AG04450 (cell line): ENCODE results near the gene ACTL10. TPM values are rescaled to one million over a fixed set of nuclear protein-coding genes. Genes with fewer than 3 reads are reported as not detected.
"Not testable (repeated sequence)": the region's sequence is repeated elsewhere in the genome, so short reads cannot be mapped to it uniquely, and the experiment has no call there.

Experiments used
- CTCF ChIA-PET: fragments of 300-600, 350-600 bp; formaldehyde crosslinking; extraction: SDS; loops from one replicate; lab custom pipeline; 2022; ENCODE audit warnings: antibody characterized with exemption, inconsistent platforms; lab: Charles Lee
- POLR2A ChIA-PET: fragments of 350-600 bp; formaldehyde crosslinking; extraction: SDS; loops from one replicate; lab custom pipeline; 2021; ENCODE audit warnings: antibody characterized with exemption, inconsistent platforms; lab: Yijun Ruan, JAX
- DNase-seq: peaks from one replicate; pipeline ENCODE4 v3.0.0-alpha.2; 2011; ENCODE audit warnings: low read depth, low spot score
- H3K27ac ChIP-seq: one replicate; pipeline ENCODE4 v1.5.1; 2012; ENCODE audit warnings: low read depth, low read length, control low read depth
- H3K27me3 ChIP-seq: one replicate; pipeline ENCODE4 v1.6.0; 2012; ENCODE audit warnings: low read length; ENCODE audit not compliant: control insufficient read depth, insufficient read depth
- H3K4me3 ChIP-seq: 2 replicates; pipeline ENCODE4 v1.5.1; 2011; ENCODE audit warnings: mild to moderate bottlenecking, low read depth, low read length, control low read depth
- H3K9me3 ChIP-seq: 2 replicates; pipeline ENCODE4 v1.5.1; 2012; ENCODE audit warnings: low read length; ENCODE audit not compliant: control insufficient read depth, insufficient read depth
- CTCF ChIP-seq: IDR thresholded peaks from 2 replicates; pipeline ENCODE4 v1.5.1; 2011; ENCODE audit warnings: low read depth, low read length, control low read depth, inconsistent platforms
- polyA plus RNA-seq: library from polyadenylated mRNA; depleted of rRNA; stranded (reverse); fragments of >200 nt; gene quantifications from 2 replicates; pipeline ENCODE4 v1.2.3, GENCODE V29; 2011

ACTL10 gene
- polyA plus RNA-seq, 1 experiment = 0.41 TPM

DNA sequence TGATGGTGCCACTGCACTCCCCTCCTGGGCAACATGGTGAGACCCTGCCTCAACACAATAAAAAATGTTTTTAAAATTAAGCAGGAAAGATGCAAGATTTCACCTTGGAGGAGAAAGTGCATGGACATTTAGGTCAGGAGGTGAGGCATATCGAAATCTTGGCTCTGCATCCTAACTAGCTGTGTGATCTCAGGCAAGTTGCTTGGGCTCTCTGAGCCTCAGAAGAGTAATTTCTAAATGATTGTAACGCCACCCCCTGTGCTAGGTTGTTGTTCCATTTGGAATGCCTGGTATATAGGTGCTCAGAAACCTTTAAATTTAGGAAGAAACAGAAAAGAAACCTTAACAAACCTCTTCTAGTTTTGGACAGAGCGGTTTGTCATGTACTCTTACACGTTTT lies 40.6 kb upstream of the ACTL10 start:
- Histone ChIP-seq H3K9me3 (no peaks in the 10 kb centered on the region), H3K4me3 (no peak overlapping the region), H3K27ac (no peak overlapping the region), H3K27me3 (no peaks in the 10 kb centered on the region)
- DNase-seq = no peak
- ChIA-PET CTCF (no interaction called here), POLR2A (interaction anchor here (0.6 kb wide), 1 partner anchor 205 kb away, joined by 5 read pairs; no protein-coding TSS in a partner anchor)
- TF ChIP-seq CTCF = no peak

GRCh38 chr20:33627577-33628216 lies 39.0 kb upstream of the ACTL10 start:
- Histone ChIP-seq H3K4me3 (no peak overlapping the region), H3K9me3 (no peaks in the 10 kb centered on the region), H3K27ac (no peak overlapping the region), H3K27me3 (no peaks in the 10 kb centered on the region)
- no peak for DNase-seq
- ChIA-PET POLR2A (no interaction called here), CTCF (no interaction called here)
- TF ChIP-seq CTCF = no peak

- Histone ChIP-seq H3K4me3 (no peak overlapping the region), H3K27me3 (no peaks in the 10 kb centered on the region), H3K9me3 (no peaks in the 10 kb centered on the region), H3K27ac (no peak overlapping the region)
- ChIA-PET CTCF (no interaction called here), POLR2A (no interaction called here)
- no peak for DNase-seq
- no peak for TF ChIP-seq CTCF
Observed at GRCh38 chr20:33629533-33629932, 37.2 kb upstream of the ACTL10 start.

- Histone ChIP-seq H3K4me3 (no peak overlapping the region), H3K9me3 (no peaks in the 10 kb centered on the region), H3K27me3 (no peaks in the 10 kb centered on the region), H3K27ac (no peak overlapping the region)
- ChIA-PET CTCF (no interaction called here), POLR2A (no interaction called here)
- no peak for TF ChIP-seq CTCF
- DNase-seq = no peak
Observed at GRCh38 chr20:33629979-33630378, 36.8 kb upstream of the ACTL10 start.

- Histone ChIP-seq H3K27me3 (no peaks in the 10 kb centered on the region), H3K27ac (no peak overlapping the region), H3K9me3 (no peaks in the 10 kb centered on the region), H3K4me3 (no peak overlapping the region)
- no peak for DNase-seq
- no peak for TF ChIP-seq CTCF
- ChIA-PET CTCF (no interaction called here), POLR2A (no interaction called here)
Observed at GRCh38 chr20:33630507-33630906, 36.2 kb upstream of the ACTL10 start.

- POLR2A ChIA-PET = not testable (repeated sequence)
Observed at GRCh38 chr20:33631910-33632309, 34.8 kb upstream of the ACTL10 start.

More at GRCh38 chr20:33631910-33632309, 34.8 kb upstream of the ACTL10 start:
- H3K27me3 ChIP-seq, H3K9me3 ChIP-seq, H3K4me3 ChIP-seq, CTCF ChIA-PET, DNase-seq, H3K27ac ChIP-seq: not testable (repeated sequence)
